GM12892 (cell line): ENCODE measurements around the gene OPRL1.
"Not testable (repeated sequence)": the region's sequence is repeated elsewhere in the genome, so short reads cannot be mapped to it uniquely, and the experiment has no call there.

ENCODE experiments used
- POLR2A ChIP-seq: IDR thresholded peaks from 2 replicates; pipeline ENCODE4 v1.6.1; 2011; ENCODE audit warnings: low read depth, low read length, control low read depth
- POLR2AphosphoS5 ChIP-seq: IDR thresholded peaks from 2 replicates; pipeline ENCODE4 v1.6.1; 2011; ENCODE audit warnings: low read depth, low read length, control low read depth
- TAF1 ChIP-seq: IDR thresholded peaks from 2 replicates; pipeline ENCODE4 v1.6.1; 2011; ENCODE audit warnings: low read depth, mild to moderate bottlenecking, control low read depth, low read length, borderline replicate concordance

GRCh38 chr20:64088586-64088985 lies 8.7 kb downstream of the OPRL1 start:
- not testable (repeated sequence) for TF ChIP-seq TAF1, POLR2AphosphoS5, POLR2A
